Trophoblast cell (in vitro differentiated cells and primary cell): ENCODE data around the gene NUP54.

Experiments used
- DNase-seq, 2 donors: peaks; one replicate each; pipeline ENCODE4 v3.0.0-alpha.2; 2016
- H2AFZ ChIP-seq: 2 replicates; pipeline ENCODE4 v1.6.1; 2013; ENCODE audit warnings: low read length, moderate library complexity, mild to moderate bottlenecking; ENCODE audit not compliant: insufficient read depth, poor library complexity
- H2AK5ac ChIP-seq: 2 replicates; pipeline ENCODE4 v1.6.1; 2013; ENCODE audit warnings: mild to moderate bottlenecking, low read length
- H2BK120ac ChIP-seq: 2 replicates; pipeline ENCODE4 v1.6.1; 2013; ENCODE audit warnings: low read length, mild to moderate bottlenecking, moderate library complexity; ENCODE audit not compliant: insufficient read depth, poor library complexity
- H2BK12ac ChIP-seq: 2 replicates; pipeline ENCODE4 v1.6.1; 2013; ENCODE audit warnings: mild to moderate bottlenecking, low read length, moderate library complexity
- H2BK5ac ChIP-seq: 2 replicates; pipeline ENCODE4 v1.6.1; 2013; ENCODE audit warnings: low read length, low read depth, moderate library complexity, mild to moderate bottlenecking; ENCODE audit not compliant: poor library complexity
- H3K14ac ChIP-seq: 2 replicates; pipeline ENCODE4 v1.6.1; 2013; ENCODE audit warnings: mild to moderate bottlenecking, low read length
- H3K18ac ChIP-seq: 2 replicates; pipeline ENCODE4 v1.6.1; 2013; ENCODE audit warnings: mild to moderate bottlenecking, low read length
- H3K23ac ChIP-seq: 2 replicates; pipeline ENCODE4 v1.6.1; 2013; ENCODE audit warnings: low read length
- H3K27ac ChIP-seq: 2 replicates; pipeline ENCODE4 v1.5.1; 2013; ENCODE audit warnings: low read depth, mild to moderate bottlenecking, inconsistent platforms, low read length, moderate library complexity
- H3K27me3 ChIP-seq: 2 replicates; pipeline ENCODE4 v1.6.1; 2013; ENCODE audit warnings: inconsistent platforms, mild to moderate bottlenecking, low read length, moderate library complexity; ENCODE audit not compliant: insufficient read depth
- H3K36me3 ChIP-seq, 2 experiments: 1 replicate in 1 of 2; 2 replicates in 1 of 2; pipeline ENCODE4 v1.6.1; 2013; ENCODE audit warnings: low read length in 2 of 2, mild to moderate bottlenecking in 2 of 2, moderate library complexity in 1 of 2; ENCODE audit not compliant: insufficient read depth in 2 of 2, control insufficient read depth in 1 of 2
- H3K4ac ChIP-seq: 2 replicates; pipeline ENCODE4 v1.6.1; 2013; ENCODE audit warnings: low read depth, mild to moderate bottlenecking, low read length, moderate library complexity
- H3K4me1 ChIP-seq, 2 experiments: 1 replicate in 1 of 2; 2 replicates in 1 of 2; pipeline ENCODE4 v1.6.1; 2013; ENCODE audit warnings: low read length in 2 of 2, mild to moderate bottlenecking in 2 of 2, moderate library complexity in 1 of 2; ENCODE audit not compliant: insufficient read depth in 2 of 2, control insufficient read depth in 1 of 2
- H3K4me2 ChIP-seq: 2 replicates; pipeline ENCODE4 v1.6.1; 2013; ENCODE audit warnings: inconsistent platforms, mild to moderate bottlenecking, low read length, moderate library complexity
- H3K4me3 ChIP-seq: 2 replicates; pipeline ENCODE4 v1.5.1; 2013; ENCODE audit warnings: mild to moderate bottlenecking, low read depth, low read length, inconsistent platforms
- H3K79me1 ChIP-seq: one replicate; pipeline ENCODE4 v1.6.1; 2013; ENCODE audit warnings: low read length
- H3K79me2 ChIP-seq: 2 replicates; pipeline ENCODE4 v1.6.1; 2013; ENCODE audit warnings: low read length, mild to moderate bottlenecking; ENCODE audit not compliant: control insufficient read depth, insufficient read depth, poor library complexity
- H3K9ac ChIP-seq: 2 replicates; pipeline ENCODE4 v1.6.1; 2013; ENCODE audit warnings: mild to moderate bottlenecking, low read length
- H3K9me3 ChIP-seq: 2 replicates; pipeline ENCODE4 v1.6.1; 2013; ENCODE audit warnings: low read depth, mild to moderate bottlenecking, control low read depth, inconsistent platforms, low read length; ENCODE audit not compliant: insufficient read depth
- H4K12ac ChIP-seq: 2 replicates; pipeline ENCODE4 v1.6.1; 2013; ENCODE audit warnings: low read depth, mild to moderate bottlenecking, low read length, moderate library complexity
- H4K8ac ChIP-seq: 2 replicates; pipeline ENCODE4 v1.6.1; 2013; ENCODE audit warnings: low read depth, mild to moderate bottlenecking, low read length, moderate library complexity
- H4K91ac ChIP-seq: one replicate; pipeline ENCODE4 v1.6.1; 2013; ENCODE audit warnings: low read depth, mild to moderate bottlenecking, low read length, moderate library complexity
- WGBS: extraction: QIAGEN DNeasy Blood & Tissue Kit; methylation state at CpG from one replicate; pipeline ENCODE4 v1.1.7; 2013; ENCODE audit warnings: missing lambda C conversion rate; ENCODE audit not compliant: insufficient read length, insufficient coverage; ENCODE audit errors: extremely low coverage; 5-methylcytosine and 5-hydroxymethylcytosine counted together

The NUP54 gene

GRCh38 chr4:76166480-76166879 lies 18.3 kb upstream of the NUP54 start:
- Histone ChIP-seq H4K8ac (no peak overlapping the region), H3K9ac (no peak overlapping the region), H3K79me2 (no peaks in the 10 kb centered on the region), H3K14ac (no peak overlapping the region), H3K9me3 (no peaks in the 10 kb centered on the region), H3K23ac (no peak overlapping the region), H3K18ac (no peak overlapping the region), H3K4me1 (no peaks in the 10 kb centered on the region), H2BK120ac (no peak overlapping the region), H3K4me3 (no peak overlapping the region), H2AFZ (no peak overlapping the region), H3K27me3 (no peaks in the 10 kb centered on the region), H3K27ac (no peak overlapping the region), H2BK5ac (no peak overlapping the region), H2AK5ac (no peak overlapping the region), H3K36me3 (peaks cover 9 to 17% of the 10 kb centered on the region in 2 experiments), H4K12ac (no peak overlapping the region), H2BK12ac (no peak overlapping the region), H3K79me1 (no peaks in the 10 kb centered on the region), H3K4ac (no peak overlapping the region), H3K4me2 (no peak overlapping the region), H4K91ac (no peak overlapping the region)
- no CpG with 5 or more reads among the region's 3 CpGs for WGBS
- no peak for DNase-seq

- WGBS: no CpG with 5 or more reads among the region's 2 CpGs
- Histone ChIP-seq H3K9ac (no peak overlapping the region), H2BK5ac (no peak overlapping the region), H3K4me3 (no peak overlapping the region), H3K79me2 (no peaks in the 10 kb centered on the region), H2BK12ac (no peak overlapping the region), H3K14ac (no peak overlapping the region), H3K4me2 (no peak overlapping the region), H3K27ac (no peak overlapping the region), H4K91ac (no peak overlapping the region), H2BK120ac (no peak overlapping the region), H3K4ac (no peak overlapping the region), H3K27me3 (no peaks in the 10 kb centered on the region), H2AK5ac (no peak overlapping the region), H3K79me1 (no peaks in the 10 kb centered on the region), H3K23ac (no peak overlapping the region), H3K36me3 (peaks cover 7% of the 10 kb centered on the region in 2 experiments), H4K12ac (no peak overlapping the region), H3K9me3 (no peaks in the 10 kb centered on the region), H3K4me1 (no peaks in the 10 kb centered on the region), H2AFZ (no peak overlapping the region), H4K8ac (no peak overlapping the region), H3K18ac (no peak overlapping the region)
- DNase-seq: no peak
These were observed 12.2 kb upstream of the NUP54 start for GRCh38 chr4:76160355-76160754.

- no peak overlapping the region for H3K4me2 ChIP-seq
- no peak overlapping the region for H3K14ac ChIP-seq
- H3K79me2 ChIP-seq: no peaks in the 10 kb centered on the region
- no peak overlapping the region for H3K4me3 ChIP-seq
- H3K4ac ChIP-seq: no peak overlapping the region
- H3K27me3 ChIP-seq: no peaks in the 10 kb centered on the region
- no peak overlapping the region for H3K18ac ChIP-seq
- DNase-seq: no peak
- no peak overlapping the region for H3K9ac ChIP-seq
- H3K36me3 ChIP-seq: peaks cover 3% of the 10 kb centered on the region in 2 experiments
- H3K23ac ChIP-seq: no peak overlapping the region
- no peak overlapping the region for H2AK5ac ChIP-seq
- no peaks in the 10 kb centered on the region for H3K9me3 ChIP-seq
- H3K27ac ChIP-seq: no peak overlapping the region
- no peaks in the 10 kb centered on the region for H3K4me1 ChIP-seq
- no peak overlapping the region for H2BK5ac ChIP-seq
- no peak overlapping the region for H4K8ac ChIP-seq
- no peaks in the 10 kb centered on the region for H3K79me1 ChIP-seq
- H2AFZ ChIP-seq: no peak overlapping the region
- no peak overlapping the region for H4K12ac ChIP-seq
- H4K91ac ChIP-seq: no peak overlapping the region
- H2BK120ac ChIP-seq: no peak overlapping the region
- H2BK12ac ChIP-seq: no peak overlapping the region
- whole genome bisulfite sequencing: no CpG with 5 or more reads among the region's 2 CpGs
These were observed 8.4 kb upstream of the NUP54 start for GRCh38 chr4:76156635-76157034.

- Histone ChIP-seq H3K79me2 (no peaks in the 10 kb centered on the region), H3K4me2 (no peak overlapping the region), H3K9ac (no peak overlapping the region), H3K23ac (no peak overlapping the region), H4K8ac (no peak overlapping the region), H3K4me3 (no peak overlapping the region), H3K4me1 (no peaks in the 10 kb centered on the region), H2BK120ac (no peak overlapping the region), H2BK5ac (no peak overlapping the region), H3K4ac (no peak overlapping the region), H2BK12ac (no peak overlapping the region), H2AFZ (no peak overlapping the region), H3K27ac (no peak overlapping the region), H3K9me3 (no peaks in the 10 kb centered on the region), H3K79me1 (no peaks in the 10 kb centered on the region), H3K14ac (no peak overlapping the region), H2AK5ac (no peak overlapping the region), H4K91ac (no peak overlapping the region), H3K27me3 (no peaks in the 10 kb centered on the region), H4K12ac (no peak overlapping the region), H3K36me3 (no peaks in the 10 kb centered on the region), H3K18ac (no peak overlapping the region)
- DNase-seq: no peak
- WGBS: no CpG with 5 or more reads among the region's 3 CpGs
These were observed 7.8 kb upstream of the NUP54 start for GRCh38 chr4:76155979-76156378.
